T-helper 1 cell (primary cell): ENCODE data around the gene MTTP.

Experiments used
- DNase-seq, 5 donors: peaks; one replicate each; pipeline ENCODE4 v3.0.0-alpha.2; 2012 to 2020

MTTP gene

DNA sequence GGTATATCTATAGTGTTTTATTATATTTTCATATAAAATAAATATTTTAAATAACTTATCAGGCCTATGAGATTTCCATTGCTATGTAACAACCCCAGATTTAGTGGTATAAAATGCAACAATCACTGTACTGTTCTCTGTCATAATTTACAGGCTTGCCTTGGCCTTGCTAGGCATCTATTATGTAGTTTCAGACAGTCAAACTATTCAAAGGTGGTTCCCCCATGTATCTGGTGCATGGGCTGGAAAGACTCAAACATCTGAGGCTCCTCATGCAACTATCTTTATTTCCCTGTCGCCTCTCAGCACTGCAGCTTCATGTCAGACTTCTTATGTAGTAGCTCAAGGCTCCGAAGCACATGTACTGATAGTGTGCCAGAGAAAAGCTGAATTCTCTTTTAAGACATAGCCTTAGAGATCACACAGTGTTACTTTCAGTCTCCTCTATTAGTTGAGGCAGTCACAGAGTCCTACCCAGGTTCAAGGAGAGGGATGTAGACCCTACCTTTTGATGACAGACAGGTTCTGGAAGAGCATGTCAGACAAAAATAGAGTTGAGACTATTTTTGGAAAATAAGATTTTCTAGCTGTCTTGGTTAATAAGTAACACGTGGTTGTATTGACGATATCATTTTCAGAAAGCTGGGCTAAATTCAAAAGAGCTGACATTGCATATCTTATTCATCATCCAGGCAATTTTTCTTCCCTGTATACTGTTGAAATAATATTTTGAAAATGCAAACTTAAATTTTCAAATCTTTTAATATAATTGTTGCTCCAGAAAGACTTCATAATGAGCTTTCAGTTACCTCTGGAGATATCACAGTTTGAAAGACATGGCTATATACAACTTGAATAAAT lies 19.4 kb downstream of the MTTP start:
- no peak for DNase-seq

DNA sequence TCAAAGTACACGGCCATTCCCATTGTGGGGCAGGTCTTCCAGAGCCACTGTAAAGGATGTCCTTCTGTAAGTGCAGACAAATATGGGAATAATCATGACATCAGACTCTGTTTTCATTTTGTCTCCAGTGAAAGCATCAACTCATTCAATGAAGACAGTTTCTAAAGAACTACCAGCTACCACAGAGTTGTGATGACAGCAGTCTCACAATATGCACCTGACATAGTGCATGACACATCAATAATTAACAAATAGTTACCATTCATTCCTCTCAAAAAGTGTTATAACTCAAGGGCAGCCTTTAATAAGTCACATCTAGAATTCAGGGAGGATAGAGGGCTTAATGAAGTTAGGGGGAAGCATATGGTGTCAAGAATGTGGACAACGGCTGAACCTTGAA lies 20.2 kb downstream of the MTTP start:
- no peak for DNase-seq

DNA sequence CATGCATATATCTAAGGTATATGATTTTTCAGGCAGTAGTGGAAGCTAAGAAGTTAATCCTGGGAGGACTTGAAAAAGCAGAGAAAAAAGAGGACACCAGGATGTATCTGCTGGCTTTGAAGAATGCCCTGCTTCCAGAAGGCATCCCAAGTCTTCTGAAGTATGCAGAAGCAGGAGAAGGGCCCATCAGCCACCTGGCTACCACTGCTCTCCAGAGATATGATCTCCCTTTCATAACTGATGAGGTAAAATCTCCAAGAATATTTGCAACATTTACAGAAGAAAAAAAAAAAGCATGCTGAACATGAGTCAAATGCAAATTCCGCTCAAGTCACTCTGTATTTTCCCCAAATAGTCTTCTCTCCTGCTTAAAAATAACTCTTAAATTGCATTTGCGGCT lies 32.1 kb downstream of the MTTP start:
- DNase-seq = no peak

DNA sequence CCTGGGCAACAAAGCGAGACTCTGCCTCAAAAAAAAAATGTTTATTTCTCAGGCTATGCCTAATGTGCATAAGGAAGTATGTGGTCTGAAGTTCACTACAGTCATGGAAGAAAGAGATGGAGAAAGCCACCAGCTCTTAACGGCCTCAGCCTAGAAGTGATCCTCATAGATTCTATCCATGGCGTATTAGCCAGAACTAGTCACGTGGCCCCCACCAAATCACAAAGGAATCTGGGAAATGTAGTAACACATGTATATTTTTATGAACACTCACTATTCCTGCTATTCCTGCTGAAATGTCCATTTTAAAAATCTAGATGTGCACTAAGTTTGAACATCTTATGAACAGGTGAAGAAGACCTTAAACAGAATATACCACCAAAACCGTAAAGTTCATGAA lies 33.8 kb downstream of the MTTP start:
- DNase-seq = no peak

DNA sequence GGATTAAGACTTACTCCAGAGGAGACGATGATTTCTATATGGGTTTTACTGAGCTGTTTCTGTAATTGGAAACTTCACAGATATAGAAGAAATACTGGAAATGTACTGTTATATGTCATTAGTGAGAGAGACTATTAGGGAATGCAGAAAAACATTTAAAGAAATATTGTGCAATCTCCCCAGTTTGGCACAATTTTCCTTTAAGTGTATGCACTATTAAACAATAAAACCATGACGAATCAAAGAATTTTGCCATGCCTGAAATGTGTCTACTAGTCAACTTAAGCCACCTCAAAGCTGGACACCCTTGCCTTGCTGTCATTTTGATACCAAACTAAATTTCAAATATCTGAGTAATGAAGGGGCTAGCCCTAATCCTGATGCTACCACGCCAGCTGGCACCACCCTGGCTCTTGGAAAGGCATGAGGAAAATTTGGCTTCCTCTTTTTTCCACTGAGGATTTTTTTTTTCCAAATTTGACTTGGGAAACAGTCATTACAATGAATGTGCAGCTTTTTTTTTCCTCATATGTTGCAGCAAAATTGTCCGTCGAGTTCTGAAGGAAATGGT lies 36.1 kb downstream of the MTTP start:
- no peak for DNase-seq

DNA sequence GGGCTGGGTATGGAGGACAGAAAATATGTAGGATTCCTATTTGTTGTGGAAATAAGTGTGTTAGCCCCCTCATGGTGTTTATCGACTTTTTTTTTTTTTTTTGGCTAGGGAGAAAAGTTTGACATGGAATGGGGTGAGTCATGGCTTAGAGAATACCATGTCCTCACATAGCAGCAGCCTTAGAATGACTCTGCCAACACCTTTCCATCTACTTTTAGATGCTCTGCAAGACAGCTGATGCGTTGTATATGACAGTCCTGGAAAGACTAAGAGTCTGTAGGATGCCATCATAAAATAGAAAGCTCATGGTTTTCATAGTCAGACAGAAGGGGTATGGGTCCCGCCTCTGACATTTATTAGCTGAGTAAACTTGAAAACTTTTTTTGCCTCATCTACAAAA lies 37.7 kb downstream of the MTTP start:
- no peak for DNase-seq

DNA sequence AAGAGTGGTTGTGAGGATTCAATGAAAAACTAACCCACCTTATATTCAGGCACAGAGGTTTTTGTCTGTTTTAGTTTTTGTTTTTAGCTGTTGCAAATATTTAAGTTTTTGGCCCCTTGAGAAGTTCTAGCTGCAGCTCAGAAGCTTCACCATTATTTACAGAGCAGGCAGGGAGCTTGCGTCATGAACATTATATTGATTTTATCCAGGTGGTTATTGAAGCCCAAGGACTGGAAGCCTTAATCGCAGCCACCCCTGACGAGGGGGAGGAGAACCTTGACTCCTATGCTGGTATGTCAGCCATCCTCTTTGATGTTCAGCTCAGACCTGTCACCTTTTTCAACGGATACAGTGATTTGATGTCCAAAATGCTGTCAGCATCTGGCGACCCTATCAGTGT lies 38.1 kb downstream of the MTTP start:
- DNase-seq = no peak

DNA sequence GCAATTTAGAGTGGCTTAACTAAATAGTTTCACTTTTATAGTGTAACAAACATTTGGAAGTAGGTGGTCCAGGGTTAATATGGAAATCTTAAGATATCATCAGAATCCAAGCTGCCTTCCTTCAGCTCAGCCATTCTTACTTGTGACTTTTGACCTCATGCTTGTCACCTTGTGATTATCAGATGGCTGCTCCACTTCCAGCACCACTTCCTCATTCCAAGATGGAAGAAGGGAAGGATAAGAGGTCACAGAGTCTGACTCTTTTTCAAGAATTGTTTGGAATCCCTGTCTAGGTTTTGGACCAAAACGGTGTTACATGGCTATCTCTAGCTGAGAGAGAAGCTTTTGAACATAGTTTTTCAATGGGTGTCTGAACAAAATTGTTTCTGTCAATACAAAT lies 39.9 kb downstream of the MTTP start:
- no peak for DNase-seq

DNA sequence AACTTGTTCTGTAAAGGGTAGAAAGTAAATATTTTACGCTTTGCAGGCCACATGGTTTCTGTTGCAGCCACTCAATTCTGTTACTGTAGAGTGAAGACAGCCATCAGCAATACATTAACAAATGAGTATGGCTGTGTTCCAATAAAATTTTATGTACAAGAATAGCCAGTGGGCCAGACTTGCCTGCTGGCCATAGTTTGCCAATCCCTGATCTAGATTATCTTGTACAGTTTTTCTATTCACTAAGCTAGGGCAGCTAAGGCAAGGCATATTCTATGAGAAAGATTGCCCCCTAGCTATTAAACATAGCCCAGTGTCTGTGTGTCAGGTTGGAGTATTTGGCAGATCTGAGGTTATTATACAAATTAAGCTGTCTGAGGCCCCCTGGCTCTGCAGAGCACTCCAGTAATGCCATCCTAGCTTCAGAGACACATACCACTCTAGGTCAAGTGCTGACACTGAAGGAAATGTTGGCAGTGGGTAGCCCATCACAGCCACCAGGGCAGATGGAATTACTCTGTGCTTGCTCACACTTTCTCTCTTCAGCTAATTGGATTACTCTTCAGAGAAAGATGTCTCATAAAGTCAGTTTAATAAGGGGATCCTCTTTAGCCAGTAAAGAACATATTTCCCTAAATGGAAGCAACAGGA lies 40.7 kb downstream of the MTTP start:
- no peak for DNase-seq

DNA sequence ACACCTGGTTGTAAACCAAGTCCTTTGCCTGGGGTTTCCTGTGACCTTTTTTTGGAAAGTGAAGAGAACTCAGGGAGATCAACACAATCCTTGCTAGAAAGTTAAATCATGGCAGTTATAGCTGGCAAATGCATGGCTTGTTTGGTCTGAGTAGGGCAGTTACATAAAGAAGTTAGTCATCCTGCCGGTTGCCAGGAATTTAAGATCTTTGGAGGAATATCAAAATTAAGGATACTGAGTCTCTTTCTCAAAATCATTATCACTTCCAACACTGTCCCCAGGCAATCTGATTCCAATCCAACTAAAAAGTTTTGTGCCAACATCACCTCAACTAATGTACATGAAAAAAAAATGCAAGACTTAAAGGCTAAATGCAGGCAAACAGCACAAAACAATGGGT lies 42.8 kb downstream of the MTTP start:
- DNase-seq = no peak

DNA sequence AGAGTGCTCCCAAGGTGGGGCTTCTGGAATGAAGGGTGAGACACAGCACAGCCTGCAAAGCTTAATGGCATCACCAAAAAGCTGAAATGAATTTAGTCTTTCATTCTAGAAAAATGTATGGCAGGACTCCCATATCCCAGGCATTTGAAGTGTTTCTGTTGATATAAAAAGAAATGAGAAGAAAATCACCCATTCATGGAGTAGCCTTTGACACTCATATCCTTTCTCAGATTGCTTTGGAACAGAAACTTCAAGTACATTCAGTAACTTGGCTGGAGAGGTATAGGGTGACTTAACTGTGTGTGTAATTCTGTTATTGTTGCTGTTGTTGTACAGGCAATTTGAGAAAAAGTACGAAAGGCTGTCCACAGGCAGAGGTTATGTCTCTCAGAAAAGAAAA lies 47.7 kb downstream of the MTTP start:
- no peak for DNase-seq

DNA sequence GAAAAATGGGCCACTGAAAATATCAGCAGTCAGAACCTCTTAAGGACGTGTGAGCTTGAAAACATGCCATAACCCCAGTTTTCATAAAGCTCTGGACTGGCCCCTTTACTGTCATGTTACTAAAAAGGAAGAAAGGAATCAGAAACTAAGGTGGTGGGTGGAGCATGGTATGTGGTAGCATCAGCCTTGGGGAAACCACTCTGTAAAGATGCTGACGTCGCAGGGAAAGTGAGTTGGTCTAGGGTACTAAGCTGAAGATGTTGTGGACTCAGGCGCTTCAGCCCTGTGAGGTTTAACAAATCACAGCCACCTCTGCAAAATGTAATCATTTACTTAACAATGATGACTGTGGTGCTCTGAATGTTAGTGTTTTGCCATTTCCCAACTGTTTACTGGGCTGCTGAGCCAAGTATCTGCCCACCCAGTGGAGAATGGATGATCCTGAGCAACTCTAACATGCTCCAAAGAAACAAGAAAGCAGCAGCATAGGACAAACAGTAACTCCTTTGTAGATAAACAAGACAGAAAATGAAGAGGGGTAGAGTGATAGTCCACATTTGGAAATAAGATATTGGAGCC lies 49.6 kb downstream of the MTTP start:
- DNase-seq = peak in 1 of 5 donors; percentile 7

DNA sequence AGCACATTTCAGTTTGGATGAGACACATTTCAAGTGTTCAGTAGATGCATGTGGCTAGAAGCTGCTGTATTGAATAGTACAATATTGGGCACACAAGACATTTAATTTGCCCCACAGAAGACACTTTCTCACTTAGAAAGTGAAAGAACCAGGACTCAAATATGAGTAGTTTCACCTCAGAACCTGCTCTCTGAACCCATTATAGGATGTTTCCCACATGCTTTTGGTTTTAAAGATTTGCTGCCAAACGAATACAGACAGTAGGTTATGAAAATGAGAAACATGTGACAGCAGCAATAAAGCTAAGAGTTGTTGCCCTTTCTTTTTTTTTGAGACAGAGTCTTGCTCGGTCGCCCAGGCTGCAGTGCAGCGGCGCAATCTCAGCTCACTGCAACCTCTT lies 50.7 kb downstream of the MTTP start:
- DNase-seq = no peak

DNA sequence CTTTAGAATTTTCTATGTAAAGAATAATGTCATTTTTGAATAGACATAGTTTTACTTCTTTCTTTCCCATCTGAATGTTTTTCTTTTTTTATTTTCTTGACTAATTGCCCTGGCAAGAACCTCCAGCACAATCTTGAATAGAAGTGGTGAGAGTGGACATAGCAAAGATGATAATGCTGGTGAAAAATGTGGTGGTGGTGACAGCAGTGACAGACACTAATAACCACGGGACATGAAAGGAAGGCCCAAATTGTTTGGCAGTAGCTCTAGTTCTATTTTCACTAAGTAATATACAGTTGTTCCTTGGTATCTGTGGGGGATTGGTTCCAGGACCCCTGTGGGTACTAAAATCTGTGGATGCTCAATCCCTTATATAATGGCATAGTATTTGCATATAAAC lies 53.4 kb downstream of the MTTP start:
- no peak for DNase-seq

DNA sequence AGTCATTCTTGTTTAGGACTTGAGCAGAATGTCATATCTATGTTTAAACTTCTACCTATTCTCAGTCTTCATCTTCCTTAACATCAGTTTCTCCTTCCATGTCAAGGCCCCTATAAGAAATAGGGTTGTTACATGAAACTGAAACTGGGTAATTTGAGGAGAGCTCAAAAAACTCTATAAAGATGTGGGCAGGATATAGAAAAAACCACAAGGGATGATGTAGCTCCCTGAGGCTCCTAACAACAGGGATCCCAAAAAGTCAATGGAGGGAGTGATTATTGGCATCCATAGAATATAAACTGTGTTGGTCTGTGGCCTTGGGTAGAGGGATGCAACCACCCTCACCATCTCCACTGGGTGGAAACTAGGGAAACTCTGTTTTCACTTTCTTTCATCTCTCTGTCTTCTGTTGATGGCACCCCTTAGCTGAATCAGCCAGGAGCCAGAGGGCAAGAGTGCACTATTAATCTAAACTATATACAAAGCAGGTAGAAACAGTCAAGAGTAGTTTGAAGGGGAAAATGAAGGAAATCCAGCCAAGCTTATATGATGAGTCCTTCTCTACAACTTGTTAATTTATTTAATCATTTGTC lies 55.4 kb downstream of the MTTP start:
- DNase-seq = peak in 1 of 5 donors; percentile 8

DNA sequence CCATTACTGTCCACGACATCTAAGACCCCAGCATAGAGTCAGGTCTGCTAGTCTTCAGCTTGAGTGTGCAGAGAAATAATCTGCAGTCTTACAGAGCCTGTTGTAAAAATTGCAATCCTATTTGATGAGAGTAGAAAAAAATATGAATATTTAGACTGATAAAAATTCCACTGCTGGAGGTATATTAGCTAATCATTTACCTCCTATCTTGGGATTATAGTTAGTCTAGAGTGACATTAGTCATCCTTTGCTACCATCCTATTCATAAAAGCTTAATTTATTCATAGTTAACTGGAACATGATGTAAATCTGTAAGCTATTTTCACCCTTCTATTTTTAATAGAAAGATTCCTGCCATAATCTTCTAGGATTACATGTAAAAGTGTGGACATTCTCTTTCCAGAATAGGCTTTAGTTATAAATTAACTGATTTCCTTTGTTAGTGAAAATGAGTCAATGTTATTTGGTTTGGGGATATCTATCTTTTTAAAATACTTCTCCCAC lies 56.3 kb downstream of the MTTP start:
- no peak for DNase-seq

DNA sequence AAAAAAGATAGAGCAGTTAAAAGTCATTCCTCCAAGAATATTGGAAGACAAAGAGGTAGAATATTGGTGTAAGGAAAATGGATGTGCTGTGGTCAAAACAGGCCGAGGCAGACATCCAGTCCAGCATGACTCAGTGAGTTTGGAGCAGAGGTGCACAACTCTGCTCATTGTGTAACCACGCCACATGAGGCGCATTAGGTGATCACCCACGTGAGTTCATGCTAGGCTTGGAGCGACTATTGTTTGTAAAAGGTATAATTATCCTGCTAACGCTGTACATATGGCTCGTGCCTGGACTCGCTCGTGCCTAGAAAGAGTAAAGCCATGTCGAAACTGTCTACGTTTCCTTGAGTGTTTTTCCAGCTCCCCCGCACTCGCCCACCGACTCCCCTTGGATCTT lies 59.1 kb downstream of the MTTP start:
- DNase-seq = no peak

DNA sequence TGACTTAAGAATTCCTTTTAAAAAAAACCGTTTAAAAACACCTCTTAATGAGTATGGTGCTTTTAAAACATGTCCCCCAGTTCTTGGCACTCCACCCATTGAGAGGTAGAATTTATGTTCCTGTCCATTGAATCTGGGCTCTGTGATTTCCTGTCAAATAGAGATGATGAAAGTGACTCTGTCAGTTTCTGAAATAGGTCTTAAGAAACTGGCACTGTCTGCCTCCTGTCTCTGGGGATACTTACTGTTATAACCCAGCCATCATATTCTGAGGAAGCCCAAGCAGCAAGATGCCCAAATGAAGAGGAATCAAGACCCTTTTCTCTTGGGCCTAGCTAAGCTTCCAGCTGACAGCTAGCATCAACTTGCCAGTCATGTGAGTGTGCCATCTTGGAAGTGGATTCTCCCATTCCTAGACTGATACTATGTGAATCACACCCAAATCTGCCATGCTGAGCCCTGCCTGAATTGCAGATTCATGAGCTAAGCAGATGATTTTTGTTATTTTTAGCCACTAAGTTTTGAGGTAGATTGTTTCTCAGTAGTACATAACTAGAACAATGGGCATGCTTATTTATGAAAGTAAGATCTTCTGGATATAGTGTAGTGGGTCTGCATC lies 60.2 kb downstream of the MTTP start:
- DNase-seq = no peak

DNA sequence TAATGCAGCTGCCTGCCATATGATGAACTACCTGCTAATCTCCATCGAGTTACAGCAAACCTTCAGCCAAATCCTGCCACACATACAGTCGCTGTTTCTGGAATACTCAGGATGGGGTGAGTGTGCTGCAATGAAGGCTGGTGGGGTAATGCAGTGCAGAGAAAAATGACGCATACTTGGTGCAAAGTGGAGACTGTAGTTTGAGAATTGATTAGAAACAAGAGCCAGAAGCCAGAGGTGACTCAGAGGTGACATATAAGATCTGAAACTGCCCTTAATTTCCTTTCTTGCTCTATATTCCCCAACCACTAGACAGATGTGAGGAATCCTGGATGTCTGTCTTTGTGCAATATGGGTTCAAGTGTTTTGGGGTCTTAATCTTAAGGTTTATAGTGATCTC lies 61.0 kb downstream of the MTTP start:
- DNase-seq = peak in 1 of 5 donors; percentile 23

DNA sequence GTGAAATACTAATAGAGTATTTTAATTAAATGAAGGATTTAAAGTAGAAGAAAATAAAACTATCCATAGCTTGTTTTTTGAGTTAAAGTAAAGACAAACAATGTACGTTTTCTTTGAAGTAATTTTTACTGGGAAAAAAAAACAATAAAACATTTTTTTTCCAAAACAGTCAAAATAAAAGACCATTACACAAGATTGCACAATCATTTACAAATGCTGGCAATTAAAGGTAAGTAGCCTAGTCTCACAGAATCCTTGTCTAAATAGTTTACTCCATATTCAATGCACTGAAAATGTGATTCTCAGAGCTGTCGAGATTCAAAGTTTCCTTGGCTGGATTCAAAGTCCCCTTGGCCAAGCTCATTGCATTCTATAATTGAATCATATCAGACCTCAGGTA lies 61.8 kb downstream of the MTTP start:
- no peak for DNase-seq

DNA sequence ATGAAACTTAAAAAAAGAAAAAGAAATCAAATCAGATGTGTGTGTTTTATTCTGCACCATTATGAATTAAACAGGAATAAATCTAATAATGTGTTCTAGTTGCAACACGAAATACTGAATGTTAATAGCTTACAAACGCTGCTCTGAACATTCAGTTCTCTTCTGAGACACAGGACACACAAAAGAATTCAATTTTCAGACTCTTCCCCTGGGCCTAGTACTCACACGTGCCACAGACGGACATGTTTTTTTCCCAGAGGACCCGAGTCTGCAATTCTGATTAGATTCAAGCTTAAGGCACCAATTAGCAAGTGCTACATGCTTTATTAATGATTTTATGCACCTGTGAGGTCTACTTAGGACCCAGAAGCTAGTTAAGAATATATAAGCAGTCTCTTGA lies 62.5 kb downstream of the MTTP start:
- no peak for DNase-seq

DNA sequence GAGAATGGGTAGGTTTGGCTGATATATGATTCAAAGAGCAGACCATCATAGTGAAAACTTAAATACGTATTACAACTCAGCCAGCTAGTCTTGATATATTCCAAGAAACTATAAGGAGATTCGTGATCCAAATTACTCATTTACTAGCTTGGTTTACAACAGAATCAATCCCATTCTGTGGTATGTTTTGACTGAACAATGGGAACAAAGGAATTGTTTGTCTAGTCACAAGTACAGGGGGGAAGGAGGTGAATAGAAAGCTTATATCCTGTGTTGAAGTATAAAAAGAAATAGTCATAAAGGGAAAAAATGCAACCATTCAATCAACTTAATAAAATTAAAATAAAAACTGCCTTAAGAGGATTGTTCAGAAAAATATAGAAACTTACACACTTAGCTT lies 66.1 kb downstream of the MTTP start:
- DNase-seq = no peak
